HepG2 (cell line): ENCODE measurements around the gene ODC1. TPM values are rescaled to one million over a fixed set of nuclear protein-coding genes. Genes with fewer than 3 reads are reported as not detected.

Experiments used
- ATF1 ChIP-seq: IDR thresholded peaks from 2 replicates; pipeline ENCODE4 v1.6.1; 2016; ENCODE audit warnings: mild to moderate bottlenecking, control low read depth
- DNMT1 ChIP-seq: sonication (generic); formaldehyde crosslinking; IDR thresholded peaks from 2 replicates; pipeline ENCODE4 v1.5.1; 2020; ENCODE audit warnings: mild to moderate bottlenecking, missing genetic modification reagents
- ETV5 ChIP-seq: IDR thresholded peaks from 2 replicates; pipeline ENCODE4 v1.6.1; 2018; ENCODE audit warnings: missing biosample characterization, missing genetic modification reagents, inconsistent platforms, borderline replicate concordance
- FOXA3 ChIP-seq: IDR thresholded peaks from 2 replicates; pipeline ENCODE4 v1.6.1; 2016; ENCODE audit warnings: missing genetic modification reagents, missing compliant biosample characterization
- GATAD2A ChIP-seq: IDR thresholded peaks from 2 replicates; pipeline ENCODE4 v1.6.1; 2016
- GTF2F1 ChIP-seq: fragments of 150-350 bp; IDR thresholded peaks from 2 replicates; pipeline ENCODE4 v1.6.1; 2014; ENCODE audit warnings: low read length
- HBP1 ChIP-seq: IDR thresholded peaks from 2 replicates; pipeline ENCODE4 v1.6.1; 2016; ENCODE audit warnings: low read depth, control low read depth
- MXD4 ChIP-seq: IDR thresholded peaks from 2 replicates; pipeline ENCODE4 v1.6.1; 2016; ENCODE audit warnings: mild to moderate bottlenecking, missing biosample characterization, missing genetic modification reagents
- PAXIP1 ChIP-seq: sonication (generic); formaldehyde crosslinking; conservative IDR thresholded peaks from 2 replicates; pipeline ENCODE4 v1.4.0; 2020; ENCODE audit warnings: mild to moderate bottlenecking, missing genetic modification reagents, moderate library complexity
- POGZ ChIP-seq: sonication (generic); formaldehyde crosslinking; IDR thresholded peaks from 2 replicates; pipeline ENCODE4 v1.4.0; 2020; ENCODE audit warnings: mild to moderate bottlenecking, missing genetic modification reagents
- RBM22 ChIP-seq: fragments of 200-400 bp; formaldehyde crosslinking; optimal IDR thresholded peaks from 2 replicates; pipeline ENCODE3; 2017; ENCODE audit warnings: mild to moderate bottlenecking, low read length, moderate library complexity
- SAFB2 ChIP-seq: sonication (generic); formaldehyde crosslinking; IDR thresholded peaks from 2 replicates; pipeline ENCODE4 v1.5.1; 2020; ENCODE audit warnings: missing genetic modification reagents, low read depth, mild to moderate bottlenecking, borderline replicate concordance
- ZBTB21 ChIP-seq: sonication (generic); formaldehyde crosslinking; IDR thresholded peaks from 2 replicates; pipeline ENCODE4 v1.4.0; 2020; ENCODE audit warnings: missing genetic modification reagents
- ZMYM3 ChIP-seq: sonication (generic); formaldehyde crosslinking; IDR thresholded peaks from 2 replicates; pipeline ENCODE4 v1.5.1; 2020; ENCODE audit warnings: mild to moderate bottlenecking, missing genetic modification reagents
- ZNF17 ChIP-seq: sonication (generic); formaldehyde crosslinking; IDR thresholded peaks from 2 replicates; pipeline ENCODE4 v1.5.0; 2020; ENCODE audit warnings: mild to moderate bottlenecking, missing genetic modification reagents
- ZNF230 ChIP-seq: sonication (generic); formaldehyde crosslinking; IDR thresholded peaks from 2 replicates; pipeline ENCODE4 v1.4.0; 2020; ENCODE audit warnings: mild to moderate bottlenecking, missing genetic modification reagents
- ZNF350 ChIP-seq: sonication (generic); formaldehyde crosslinking; IDR thresholded peaks from 2 replicates; pipeline ENCODE4 v1.4.0; 2020; ENCODE audit warnings: mild to moderate bottlenecking, low read depth, missing genetic modification reagents, borderline replicate concordance
- ZNF44 ChIP-seq: sonication (generic); formaldehyde crosslinking; IDR thresholded peaks from 2 replicates; pipeline ENCODE4 v1.5.1; 2020; ENCODE audit warnings: mild to moderate bottlenecking, missing genetic modification reagents
- ZNF605 ChIP-seq: sonication (generic); formaldehyde crosslinking; IDR thresholded peaks from 2 replicates; pipeline ENCODE4 v1.8.0; 2022; ENCODE audit warnings: mild to moderate bottlenecking, missing genetic modification reagents
- polyA plus RNA-seq, 8 experiments: library from polyadenylated mRNA; depleted of rRNA in 3 of 8; stranded (reverse) in 7 of 8; unstranded in 1 of 8; fragments of >200 nt; fragmentation: Illumina TruSeq in 4 of 8; extraction: Trizol in 4 of 8; gene quantifications; 2 replicates each; pipeline versions ENCODE4 v1.2.1 to v1.2.3, GENCODE V29; 2011 to 2016; ENCODE audit warnings: low read depth in 4 of 8, missing spikeins in 1 of 8, mixed read lengths in 1 of 8; ENCODE audit not compliant: insufficient read depth in 1 of 8
- total RNA-seq, 5 experiments: library from RNA; depleted of rRNA; stranded (reverse); fragments of >200 nt; fragmentation: Illumina TruSeq; extraction: Trizol; gene quantifications; 2 replicates each; pipeline ENCODE4 v1.2.3, GENCODE V29; 2016; ENCODE audit warnings: low read depth in 1 of 5
- TF ChIP-seq, protein P1 (sequence below): sonication (generic); formaldehyde crosslinking; IDR thresholded peaks from 2 replicates; pipeline ENCODE4 v1.5.0; 2020; ENCODE audit warnings: missing genetic modification reagents, mild to moderate bottlenecking, borderline replicate concordance
- TF ChIP-seq, protein P2 (sequence below): sonication (generic); formaldehyde crosslinking; IDR thresholded peaks from 2 replicates; pipeline ENCODE4 v1.4.0; 2020; ENCODE audit warnings: mild to moderate bottlenecking, missing genetic modification reagents

The ODC1 gene
- total and polyA plus RNA-seq, 2 of the 13 experiments (the other 11 are each of a cell fraction or from before 2014, with no cell fraction given) = 142 to 371 TPM

GRCh38 chr2:10477443-10478297 is 29.5 kb upstream of the ODC1 start (continued):
- TF ChIP-seq ZNF350 (0 out of 2 replicates have a peak, but pooled peaks have one; percentile 29), FOXA3 (CRISPR knock-in tag) (0 out of 2 replicates have a peak, but pooled peaks have one; percentile 8), DNMT1 (no peak), ZNF230 (CRISPR knock-in tag) (no peak), ETV5 (CRISPR knock-in tag) (peak; percentile 68; the same call in 1 of the 2 replicates), ZNF44 (no peak), PAXIP1 (peak; percentile 30; the same call in 1 of the 2 replicates), HBP1 (no peak), ZMYM3 (CRISPR knock-in tag) (peak; percentile 48; the same call in 1 of the 2 replicates), GTF2F1 (no peak), RBM22 (no peak), ZBTB21 (CRISPR knock-in tag) (no peak), GATAD2A (CRISPR knock-in tag) (no peak), MXD4 (CRISPR knock-in tag) (no peak), POGZ (no peak), ZNF17 (CRISPR knock-in tag) (0 out of 2 replicates have a peak, but pooled peaks have one; percentile 61), ATF1 (CRISPR knock-in tag) (0 out of 2 replicates have a peak, but pooled peaks have one; percentile 34), ZNF605 (CRISPR knock-in tag) (peak; percentile 30; the same call in 1 of the 2 replicates), SAFB2 (no peak)
- TF ChIP-seq, protein P1, sequence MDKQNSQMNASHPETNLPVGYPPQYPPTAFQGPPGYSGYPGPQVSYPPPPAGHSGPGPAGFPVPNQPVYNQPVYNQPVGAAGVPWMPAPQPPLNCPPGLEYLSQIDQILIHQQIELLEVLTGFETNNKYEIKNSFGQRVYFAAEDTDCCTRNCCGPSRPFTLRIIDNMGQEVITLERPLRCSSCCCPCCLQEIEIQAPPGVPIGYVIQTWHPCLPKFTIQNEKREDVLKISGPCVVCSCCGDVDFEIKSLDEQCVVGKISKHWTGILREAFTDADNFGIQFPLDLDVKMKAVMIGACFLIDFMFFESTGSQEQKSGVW (CRISPR knock-in tag) = no peak
- TF ChIP-seq, protein P2, sequence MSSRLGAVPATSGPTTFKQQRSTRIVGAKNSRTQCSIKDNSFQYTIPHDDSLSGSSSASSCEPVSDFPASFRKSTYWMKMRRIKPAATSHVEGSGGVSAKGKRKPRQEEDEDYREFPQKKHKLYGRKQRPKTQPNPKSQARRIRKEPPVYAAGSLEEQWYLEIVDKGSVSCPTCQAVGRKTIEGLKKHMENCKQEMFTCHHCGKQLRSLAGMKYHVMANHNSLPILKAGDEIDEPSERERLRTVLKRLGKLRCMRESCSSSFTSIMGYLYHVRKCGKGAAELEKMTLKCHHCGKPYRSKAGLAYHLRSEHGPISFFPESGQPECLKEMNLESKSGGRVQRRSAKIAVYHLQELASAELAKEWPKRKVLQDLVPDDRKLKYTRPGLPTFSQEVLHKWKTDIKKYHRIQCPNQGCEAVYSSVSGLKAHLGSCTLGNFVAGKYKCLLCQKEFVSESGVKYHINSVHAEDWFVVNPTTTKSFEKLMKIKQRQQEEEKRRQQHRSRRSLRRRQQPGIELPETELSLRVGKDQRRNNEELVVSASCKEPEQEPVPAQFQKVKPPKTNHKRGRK (CRISPR knock-in tag) = no peak
